ENCODE measurements around the gene ITM2A. TPM values are rescaled to one million over a fixed set of nuclear protein-coding genes. Genes with fewer than 3 reads are reported as not detected.

Gene ITM2A
- total RNA-seq, 4 donors from 2014 or later, result 9.8 to 26.4 (median 13.4) TPM

GRCh38 chrX:79409657-79410056 lies 42.5 kb upstream of the ITM2A start:
- Histone ChIP-seq H3K36me3 (no peaks in the 10 kb centered on the region), H3K4me1 (no peaks in the 10 kb centered on the region), H3K27me3 (no peaks in the 10 kb centered on the region), H3K4me3 (no peak overlapping the region), H3K9me3 (no peaks in the 10 kb centered on the region), H3K27ac (no peak overlapping the region)
- TF ChIP-seq CTCF (IDR thresholded peaks at IDR 0.05) (no peak), POLR2A (IDR thresholded peaks at IDR 0.05) (no peak)
- DNase-seq, result no peak

DNA sequence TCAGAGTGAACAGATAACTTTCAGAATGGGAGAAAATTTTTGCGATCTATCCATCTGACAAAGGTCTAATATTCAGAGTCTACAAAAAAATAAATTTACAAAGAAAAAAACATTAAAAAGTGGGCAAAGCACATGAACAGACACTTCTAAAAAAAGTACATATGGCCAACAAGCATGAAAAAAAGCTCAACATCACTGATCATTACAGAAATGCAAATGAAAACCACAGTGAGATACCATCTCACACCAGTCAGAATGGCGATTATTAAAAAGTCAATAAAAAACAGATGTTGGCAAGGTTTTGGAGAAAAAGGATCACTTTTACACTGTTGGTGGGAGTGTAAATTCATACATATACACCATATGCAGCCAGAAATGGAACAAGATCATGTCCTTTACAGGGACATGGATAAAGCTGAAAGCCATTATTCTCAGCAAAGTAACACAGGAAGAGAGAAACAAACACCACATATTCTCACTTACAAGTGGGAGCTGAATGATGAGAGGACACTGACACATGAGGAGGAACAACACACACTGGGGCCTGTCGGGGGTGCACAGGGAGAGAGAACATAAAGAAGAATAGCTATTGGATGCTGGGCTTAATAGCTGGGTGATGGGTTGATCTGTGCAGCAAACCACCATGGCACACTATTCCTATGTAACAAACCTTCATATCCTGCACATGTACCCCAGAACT lies 41.6 kb upstream of the ITM2A start:
- no peak for TF ChIP-seq CTCF (IDR thresholded peaks at IDR 0.05)
- TF ChIP-seq POLR2A (IDR thresholded peaks at IDR 0.05), result no peak
- H3K27me3 ChIP-seq, result no peaks in the 10 kb centered on the region
- no peaks in the 10 kb centered on the region for H3K4me1 ChIP-seq
- no peaks in the 10 kb centered on the region for H3K36me3 ChIP-seq
- no peak overlapping the region for H3K4me3 ChIP-seq
- DNase-seq, result no peak
- H3K9me3 ChIP-seq, result no peaks in the 10 kb centered on the region
- no peak overlapping the region for H3K27ac ChIP-seq

GRCh38 chrX:79400623-79401022 lies 33.5 kb upstream of the ITM2A start:
- no peak for TF ChIP-seq CTCF (IDR thresholded peaks at IDR 0.05)
- Histone ChIP-seq H3K27ac (no peak overlapping the region), H3K4me1 (no peaks in the 10 kb centered on the region), H3K27me3 (no peaks in the 10 kb centered on the region), H3K4me3 (no peak overlapping the region), H3K9me3 (no peaks in the 10 kb centered on the region), H3K36me3 (no peaks in the 10 kb centered on the region)
- DNase-seq, result no peak

GRCh38 chrX:79375340-79375739 lies 8.2 kb upstream of the ITM2A start:
- no peak for TF ChIP-seq CTCF (IDR thresholded peaks at IDR 0.05)
- no peak for TF ChIP-seq POLR2A (IDR thresholded peaks at IDR 0.05)
- no peak overlapping the region for H3K27ac ChIP-seq

DNA sequence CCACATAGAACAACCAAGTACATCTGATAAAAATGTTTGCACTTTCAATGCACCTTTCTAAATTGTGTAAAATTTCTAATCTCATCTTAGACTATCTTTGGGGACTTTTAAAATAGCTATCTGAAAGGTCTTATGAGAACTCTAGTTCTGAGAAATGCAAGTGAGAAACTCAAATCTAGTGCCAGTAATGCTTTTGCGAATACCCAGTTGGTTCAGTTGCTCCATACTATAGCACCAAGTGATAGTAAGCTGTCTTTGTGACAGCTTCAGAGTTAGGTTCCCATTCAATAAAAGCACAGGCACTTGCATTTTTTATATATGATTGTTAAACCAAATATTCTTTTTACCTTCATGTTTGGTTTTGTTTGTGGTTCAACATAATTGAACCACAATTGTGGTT lies 4.5 kb upstream of the ITM2A start:
- Histone ChIP-seq H3K27me3 (no peaks in the 10 kb centered on the region), H3K27ac (no peak overlapping the region), H3K36me3 (no peaks in the 10 kb centered on the region), H3K4me3 (no peak overlapping the region), H3K9me3 (no peaks in the 10 kb centered on the region), H3K4me1 (no peaks in the 10 kb centered on the region)
- no peak for TF ChIP-seq POLR2A (IDR thresholded peaks at IDR 0.05)
- TF ChIP-seq CTCF (IDR thresholded peaks at IDR 0.05), result no peak
- DNase-seq, result no peak

More at GRCh38 chrX:79375340-79375739, 8.2 kb upstream of the ITM2A start:
- H3K9me3 ChIP-seq, result no peaks in the 10 kb centered on the region
- H3K36me3 ChIP-seq, result no peaks in the 10 kb centered on the region
- no peak overlapping the region for H3K4me3 ChIP-seq
- no peak for DNase-seq
- no peaks in the 10 kb centered on the region for H3K27me3 ChIP-seq
- no peaks in the 10 kb centered on the region for H3K4me1 ChIP-seq

- H3K4me1 ChIP-seq, result no peaks in the 10 kb centered on the region
- DNase-seq, result no peak
These were observed 4.0 kb upstream of the ITM2A start for GRCh38 chrX:79371101-79371500.

More at GRCh38 chrX:79371101-79371500, 4.0 kb upstream of the ITM2A start:
- H3K9me3 ChIP-seq, result no peaks in the 10 kb centered on the region
- no peak overlapping the region for H3K27ac ChIP-seq
- no peak overlapping the region for H3K4me3 ChIP-seq
- H3K36me3 ChIP-seq, result no peaks in the 10 kb centered on the region
- TF ChIP-seq CTCF (IDR thresholded peaks at IDR 0.05), result no peak
- no peak for TF ChIP-seq POLR2A (IDR thresholded peaks at IDR 0.05)
- no peaks in the 10 kb centered on the region for H3K27me3 ChIP-seq

Data from Peyer's patch (tissue), 4 donors.